Activated CD4-positive, alpha-beta memory T cell treated with anti-CD3 and anti-CD28 coated beads for 36 hours (primary cell): Measurements from ENCODE around the gene TULP1. TPM values are rescaled to one million over a fixed set of nuclear protein-coding genes. Genes with fewer than 3 reads are reported as not detected.

ENCODE experiments used
- CTCF ChIA-PET: fragments of 350-600 bp; sonication (Branson Sonifier 250); formaldehyde crosslinking; loops from one replicate; lab custom pipeline; 2021; ENCODE audit warnings: antibody characterized with exemption, inconsistent platforms; lab: Charles Lee
- POLR2A ChIA-PET: fragments of 350-600 bp; sonication (Branson Sonifier 250); formaldehyde crosslinking; loops from one replicate; lab custom pipeline; 2021; ENCODE audit warnings: antibody characterized with exemption; lab: Charles Lee
- DNase-seq: peaks from one replicate; pipeline ENCODE4 v3.0.0-alpha.2; 2020
- H3K27ac Mint-ChIP-seq: one replicate; pipeline ENCODE4 v1.8.0; 2021; ENCODE audit warnings: mixed read lengths
- H3K27me3 Mint-ChIP-seq: one replicate; pipeline ENCODE4 v1.8.0; 2021; ENCODE audit warnings: mixed read lengths
- H3K36me3 Mint-ChIP-seq: one replicate; pipeline ENCODE4 v1.8.0; 2021; ENCODE audit warnings: mixed read lengths
- H3K4me1 Mint-ChIP-seq: one replicate; pipeline ENCODE4 v1.8.0; 2021; ENCODE audit warnings: low read depth, mixed read lengths
- H3K4me3 Mint-ChIP-seq: one replicate; pipeline ENCODE4 v1.8.0; 2021; ENCODE audit warnings: mild to moderate bottlenecking, mixed read lengths
- H3K9me3 Mint-ChIP-seq: one replicate; pipeline ENCODE4 v1.8.0; 2021; ENCODE audit warnings: mixed read lengths
- intact Hi-C: fragments of 100-400 bp; cut with micrococcal nuclease; formaldehyde crosslinking; loops from one replicate; pipeline ENCODE4 v1.15.1; 2023
- total RNA-seq, 2 experiments: library from RNA; stranded (reverse); gene quantifications; one replicate each; pipeline ENCODE4 v1.2.3, GENCODE V29; 2021

Gene TULP1
- total RNA-seq, 2 experiments from 2014 or later = not detected

DNA sequence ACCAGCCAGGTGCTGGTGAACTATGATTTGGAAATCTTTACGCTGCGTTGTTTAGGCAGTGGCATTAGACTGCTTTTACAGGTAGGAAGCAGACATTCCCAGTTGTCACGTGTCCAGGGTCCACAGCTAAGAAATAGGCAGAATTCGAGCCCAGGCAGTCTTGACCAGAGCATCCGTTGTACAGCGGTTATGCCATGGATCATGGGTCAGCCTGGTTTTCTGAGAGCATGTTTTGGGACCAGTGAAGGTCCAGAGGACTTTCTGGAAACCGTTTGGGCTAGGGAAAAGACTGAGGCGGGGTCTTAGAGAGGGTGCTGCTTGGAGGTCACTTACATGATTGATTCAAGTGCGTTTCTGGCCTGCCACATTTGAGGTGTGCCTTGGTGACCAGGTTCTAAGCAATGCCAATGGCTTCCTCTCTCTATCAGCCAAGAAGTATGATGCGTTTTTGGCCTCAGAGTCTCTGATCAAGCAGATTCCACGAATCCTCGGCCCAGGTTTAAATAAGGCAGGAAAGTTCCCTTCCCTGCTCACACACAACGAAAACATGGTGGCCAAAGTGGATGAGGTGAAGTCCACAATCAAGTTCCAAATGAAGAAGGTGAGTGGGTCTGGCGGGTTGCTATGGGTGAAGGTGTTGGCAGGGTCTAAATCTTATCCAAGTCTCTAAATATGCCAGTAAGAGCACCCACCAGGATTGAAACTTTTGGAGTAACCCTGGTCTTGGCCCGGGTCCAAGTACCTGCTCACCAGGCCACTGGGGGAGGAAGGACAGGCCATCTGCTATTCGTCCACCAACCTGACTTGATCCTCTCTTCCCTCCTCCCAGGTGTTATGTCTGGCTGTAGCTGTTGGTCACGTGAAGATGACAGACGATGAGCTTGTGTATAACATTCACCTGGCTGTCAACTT, 42.7 kb downstream of the TULP1 start:
- no peak for DNase-seq
- Mint-ChIP-seq H3K36me3 (peaks cover 52% of the 10 kb centered on the region), H3K27ac (peak overlapping the region; percentile 97), H3K9me3 (no peaks in the 10 kb centered on the region), H3K4me3 (peak overlapping the region; percentile 95), H3K27me3 (no peaks in the 10 kb centered on the region), H3K4me1 (peaks cover 36% of the 10 kb centered on the region)
- ChIA-PET POLR2A (interaction anchor here (0.6 to 2.4 kb wide), 7 partner anchors 9 to 172 kb away, joined by 3 to 8 read pairs (median 5); partner anchors contain the start of genes DEF6 and TEAD3), CTCF (interaction anchor here (2.1 to 10.0 kb wide), 2 partner anchors 12 to 19 kb away, joined by 4 to 83 read pairs; partner anchors contain the start of gene FANCE)
- intact Hi-C loops = loop anchor here (2.0 kb wide), 1 partner anchor 137 kb away; no protein-coding TSS in a partner anchor

DNA sequence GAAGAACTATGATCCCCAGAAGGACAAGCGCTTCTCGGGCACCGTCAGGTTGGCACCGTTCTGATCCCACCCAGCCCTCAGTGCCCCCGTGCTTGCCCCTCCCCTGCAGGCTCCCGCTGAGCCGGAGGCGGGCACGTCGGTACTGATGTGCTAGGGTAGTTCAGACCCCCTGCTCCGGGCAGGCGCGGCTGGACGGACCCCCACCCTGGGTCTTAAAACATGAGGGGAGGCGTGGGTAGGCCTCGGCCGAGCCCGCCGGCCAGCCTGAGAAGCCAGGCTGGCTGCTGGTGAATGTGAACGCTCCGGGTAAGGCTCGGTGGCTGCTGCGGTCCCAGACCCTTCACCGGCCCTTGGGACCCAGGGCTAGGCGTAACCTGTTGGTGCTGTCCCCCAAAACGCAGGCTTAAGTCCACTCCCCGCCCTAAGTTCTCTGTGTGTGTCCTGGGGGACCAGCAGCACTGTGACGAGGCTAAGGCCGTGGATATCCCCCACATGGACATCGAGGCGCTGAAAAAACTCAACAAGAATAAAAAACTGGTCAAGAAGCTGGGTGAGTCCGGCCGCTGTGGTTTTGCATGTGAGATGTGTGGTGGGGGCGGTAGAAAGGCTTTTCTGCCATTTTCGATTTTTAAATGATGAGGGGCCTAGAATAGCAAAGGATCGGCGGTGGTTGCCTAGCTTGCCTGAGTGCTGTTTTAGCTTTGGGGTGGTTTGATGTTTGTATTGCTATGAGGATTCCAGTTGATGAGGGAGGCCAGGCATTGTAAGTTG, 43.5 kb downstream of the TULP1 start:
- Mint-ChIP-seq H3K4me1 (peaks cover 36% of the 10 kb centered on the region), H3K27ac (peak overlapping the region; percentile 97), H3K27me3 (no peaks in the 10 kb centered on the region), H3K36me3 (peaks cover 52% of the 10 kb centered on the region), H3K4me3 (peak overlapping the region; percentile 95), H3K9me3 (no peaks in the 10 kb centered on the region)
- DNase-seq = no peak
- CTCF ChIA-PET = interaction anchor here (1.0 to 10.0 kb wide), 9 partner anchors 9 to 214 kb away, joined by 3 to 83 read pairs (median 7); partner anchors contain the start of genes DEF6, FANCE and PPARD
- POLR2A ChIA-PET = interaction anchor here (0.6 to 2.4 kb wide), 8 partner anchors 14 to 171 kb away, joined by 3 to 8 read pairs (median 5); partner anchors contain the start of genes DEF6, FANCE, PPARD and TEAD3
- intact Hi-C loops = loop anchor here (1.0 to 2.0 kb wide), 6 partner anchors 17 to 262 kb away; partner anchors contain the start of genes DEF6, FANCE and PPARD

DNA sequence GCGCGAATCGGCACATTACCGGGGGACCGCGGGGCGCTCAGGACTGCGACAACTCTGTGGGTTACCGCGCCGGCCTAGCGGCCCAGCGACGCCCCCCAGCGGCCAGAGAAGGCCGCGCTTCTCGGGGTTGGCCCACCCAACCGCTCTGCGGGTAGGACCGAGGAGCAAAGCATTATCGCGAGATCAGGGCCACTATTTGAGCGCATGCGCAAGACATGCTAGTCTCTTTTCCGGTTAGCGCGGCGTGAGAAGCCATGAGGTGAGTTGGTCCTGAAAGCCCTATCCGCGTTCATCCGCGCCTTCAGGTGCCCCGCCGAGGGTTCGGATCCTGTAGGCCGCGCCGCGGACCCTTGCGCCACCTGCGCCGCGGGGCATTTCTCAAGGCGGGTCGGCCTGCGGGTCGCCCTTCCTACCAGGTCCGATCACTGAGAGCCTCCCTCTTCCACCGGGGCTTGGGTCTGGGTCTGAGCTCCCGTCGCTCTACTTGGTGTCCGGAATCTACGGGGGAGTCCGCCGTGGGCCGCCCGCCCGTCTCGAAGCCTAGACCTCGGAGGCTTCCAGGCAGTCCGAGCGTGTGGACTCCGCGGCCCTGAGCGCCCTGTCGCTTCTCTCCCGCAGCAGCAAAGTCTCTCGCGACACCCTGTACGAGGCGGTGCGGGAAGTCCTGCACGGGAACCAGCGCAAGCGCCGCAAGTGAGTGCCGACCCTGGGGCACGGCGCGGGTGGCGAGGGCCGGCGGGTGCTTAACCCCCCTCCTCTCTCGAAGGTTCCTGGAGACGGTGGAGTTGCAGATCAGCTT, 44.3 kb downstream of the TULP1 start, which contains the start of gene RPL10A:
TSS of gene RPL10A (plus strand) at position 221 of the 799 bp plus-strand sequence. CDS start at position 255, 34 bp downstream.
- Mint-ChIP-seq H3K27ac (peak within 1 kb of the TSS; percentile 97), H3K27me3 (no peaks in the 10 kb centered on the region), H3K4me3 (peak within 1 kb of the TSS; percentile 95), H3K4me1 (peaks cover 36% of the 10 kb centered on the region), H3K36me3 (peaks cover 54% of the 10 kb centered on the region), H3K9me3 (no peaks in the 10 kb centered on the region)
- intact Hi-C loops = loop anchor here (1.0 to 2.0 kb wide), 6 partner anchors 16 to 263 kb away; partner anchors contain the start of genes DEF6, FANCE and PPARD
- ChIA-PET POLR2A (interaction anchor here (0.6 to 2.4 kb wide), 13 partner anchors 14 to 171 kb away, joined by 3 to 8 read pairs (median 4); partner anchors contain the start of genes DEF6, FANCE, PPARD and TEAD3), CTCF (interaction anchor here (0.8 to 10.0 kb wide), 19 partner anchors 10 to 213 kb away, joined by 3 to 83 read pairs (median 4); partner anchors contain the start of genes DEF6, FANCE and PPARD)
- peak; percentile 97 for DNase-seq

- Mint-ChIP-seq H3K4me1 (peaks cover 17% of the 10 kb centered on the region), H3K27ac (no peak overlapping the region), H3K4me3 (no peak overlapping the region), H3K9me3 (no peaks in the 10 kb centered on the region), H3K27me3 (no peaks in the 10 kb centered on the region), H3K36me3 (peaks cover 43% of the 10 kb centered on the region)
- intact Hi-C loops = no loop called here
- ChIA-PET POLR2A (no interaction called here), CTCF (interaction anchor here (2.5 to 10.0 kb wide), 4 partner anchors 14 to 172 kb away, joined by 14 to 83 read pairs (median 38); partner anchors contain the start of genes DEF6, FANCE and PPARD)
- DNase-seq = no peak
Measured at GRCh38 chr6:35465646-35466045, 47.0 kb downstream of the TULP1 start.

GRCh38 chr6:35463292-35463691, 49.4 kb downstream of the TULP1 start:
- Mint-ChIP-seq H3K27me3 (no peaks in the 10 kb centered on the region), H3K4me1 (peaks cover 7% of the 10 kb centered on the region), H3K27ac (no peak overlapping the region), H3K9me3 (no peaks in the 10 kb centered on the region), H3K4me3 (no peak overlapping the region), H3K36me3 (peaks cover 33% of the 10 kb centered on the region)
- ChIA-PET CTCF (interaction anchor here (0.8 to 10.0 kb wide), 2 partner anchors 12 to 122 kb away, joined by 3 to 83 read pairs; partner anchors contain the start of gene FANCE), POLR2A (no interaction called here)
- DNase-seq = no peak
- intact Hi-C loops = no loop called here

DNA sequence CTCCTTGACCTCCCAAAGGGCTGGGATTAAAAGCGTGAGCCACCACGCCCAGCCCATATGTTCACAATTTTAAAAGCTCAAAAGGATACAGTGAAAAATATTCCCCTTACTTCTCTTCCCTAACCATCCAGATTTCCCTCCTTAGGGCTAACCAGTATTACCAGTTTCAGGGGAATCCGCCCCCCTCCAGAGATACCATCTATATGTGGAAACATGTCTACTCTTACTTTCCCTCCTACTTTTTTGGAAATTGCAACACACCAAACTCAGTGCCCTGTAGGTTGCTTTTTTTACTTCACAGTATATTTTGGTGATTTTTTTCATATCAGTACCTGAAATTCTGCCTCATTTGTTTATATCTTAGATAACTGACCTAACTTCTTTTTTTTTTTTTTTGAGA, 51.4 kb downstream of the TULP1 start:
- Mint-ChIP-seq H3K9me3 (no peaks in the 10 kb centered on the region), H3K4me1 (no peaks in the 10 kb centered on the region), H3K36me3 (peaks cover 38% of the 10 kb centered on the region), H3K4me3 (no peak overlapping the region), H3K27me3 (no peaks in the 10 kb centered on the region), H3K27ac (no peak overlapping the region)
- POLR2A ChIA-PET = interaction anchor here (0.5 kb wide), 1 partner anchor 9 kb away, joined by 5 read pairs; no protein-coding TSS in a partner anchor
- CTCF ChIA-PET = interaction anchor here (1.0 kb wide), 1 partner anchor 12 kb away, joined by 3 read pairs; no protein-coding TSS in a partner anchor
- DNase-seq = no peak
- intact Hi-C loops = no loop called here

GRCh38 chr6:35457907-35458306, 54.8 kb downstream of the TULP1 start:
- Mint-ChIP-seq H3K4me3 (no peak overlapping the region), H3K27ac (no peak overlapping the region), H3K9me3 (no peaks in the 10 kb centered on the region), H3K4me1 (peaks cover 20% of the 10 kb centered on the region), H3K36me3 (peaks cover 44% of the 10 kb centered on the region), H3K27me3 (no peaks in the 10 kb centered on the region)
- intact Hi-C loops = no loop called here
- POLR2A ChIA-PET = interaction anchor here (0.6 to 1.0 kb wide), 2 partner anchors 9 to 10 kb away, joined by 3 read pairs; no protein-coding TSS in a partner anchor
- CTCF ChIA-PET = interaction anchor here (1.1 to 1.2 kb wide), 2 partner anchors 9 to 10 kb away, joined by 3 to 4 read pairs; partner anchors contain the start of gene RPL10A
- no peak for DNase-seq

DNA sequence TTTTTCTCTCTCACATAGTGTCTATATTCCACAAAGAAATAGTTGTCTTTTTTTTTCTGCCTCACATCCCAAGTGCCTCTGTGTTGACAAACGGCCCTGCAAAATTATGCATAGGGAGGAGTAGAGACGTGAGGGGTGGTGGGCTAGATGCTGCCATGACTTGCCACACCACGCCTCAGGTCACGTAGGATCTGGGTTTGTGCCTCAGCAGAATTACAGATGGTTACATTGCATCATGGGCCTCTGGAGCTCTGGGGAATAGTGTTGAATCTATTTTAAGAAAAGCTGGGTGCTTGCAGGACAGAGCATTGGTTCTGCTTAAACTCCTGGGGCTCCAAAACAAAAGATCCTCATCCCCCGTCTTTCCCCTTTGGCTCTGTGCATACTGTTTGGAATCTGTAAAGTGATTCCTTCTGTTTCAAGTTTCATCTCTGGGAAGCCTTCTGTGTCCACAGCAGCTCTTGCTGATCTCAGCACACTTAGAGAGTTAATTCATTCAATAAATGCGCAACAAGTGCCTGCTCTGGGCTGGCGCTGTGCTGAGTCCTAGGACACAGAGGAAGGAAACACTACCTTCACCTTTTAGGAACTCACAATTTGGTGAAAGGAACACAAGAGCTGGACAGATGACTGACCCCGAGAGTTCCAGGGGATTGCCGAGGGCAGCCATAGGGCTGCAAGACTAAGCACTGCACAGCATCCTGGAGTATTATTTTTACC, 58.1 kb downstream of the TULP1 start:
- H3K9me3 Mint-ChIP-seq = no peaks in the 10 kb centered on the region
- POLR2A ChIA-PET = interaction anchor here (0.6 kb wide), 1 partner anchor 18 kb away, joined by 3 read pairs; no protein-coding TSS in a partner anchor
- no peak overlapping the region for H3K27ac Mint-ChIP-seq

GRCh38 chr6:35453236-35453635, 59.5 kb downstream of the TULP1 start:
- POLR2A ChIA-PET = interaction anchor here (1.4 to 2.2 kb wide), 3 partner anchors 14 to 111 kb away, joined by 4 to 8 read pairs (median 4); partner anchors contain the start of gene PPARD
- H3K4me1 Mint-ChIP-seq = peaks cover 32% of the 10 kb centered on the region
- no peaks in the 10 kb centered on the region for H3K9me3 Mint-ChIP-seq
- H3K4me3 Mint-ChIP-seq = peak overlapping the region; percentile 72
- no peaks in the 10 kb centered on the region for H3K27me3 Mint-ChIP-seq
- no peak for DNase-seq
- intact Hi-C loops = no loop called here
- H3K36me3 Mint-ChIP-seq = peaks cover 22% of the 10 kb centered on the region
- CTCF ChIA-PET = interaction anchor here (0.7 to 8.8 kb wide), 5 partner anchors 14 to 156 kb away, joined by 3 to 219 read pairs (median 83); partner anchors contain the start of genes DEF6, PPARD and RPL10A
- no peak overlapping the region for H3K27ac Mint-ChIP-seq

More for the DNA sequence above, 58.1 kb downstream of the TULP1 start:
- CTCF ChIA-PET = interaction anchor here (0.6 to 8.8 kb wide), 3 partner anchors 13 to 161 kb away, joined by 3 to 219 read pairs (median 4); partner anchors contain the start of gene PPARD
- H3K36me3 Mint-ChIP-seq = peaks cover 29% of the 10 kb centered on the region
- intact Hi-C loops = no loop called here
- H3K4me3 Mint-ChIP-seq = no peak overlapping the region
- H3K27me3 Mint-ChIP-seq = no peaks in the 10 kb centered on the region
- no peak for DNase-seq
- peaks cover 32% of the 10 kb centered on the region for H3K4me1 Mint-ChIP-seq
